Type B pancreatic cell (in vitro differentiated cells): ENCODE measurements around the gene REM2. TPM values are rescaled to one million over a fixed set of nuclear protein-coding genes. Genes with fewer than 3 reads are reported as not detected.

Experiments used
- DNase-seq: peaks from one replicate; pipeline ENCODE4 v3.0.0; 2021; ENCODE audit warnings: mixed read lengths; ENCODE audit not compliant: unreplicated experiment; ENCODE audit errors: extremely low spot score
- H3K27ac Mint-ChIP-seq: 2 replicates; pipeline ENCODE4 v1.8.0; 2021; ENCODE audit warnings: mild to moderate bottlenecking, mixed read lengths
- H3K27me3 Mint-ChIP-seq: 2 replicates; pipeline ENCODE4 v1.8.0; 2021; ENCODE audit warnings: mixed read lengths
- H3K36me3 Mint-ChIP-seq: 2 replicates; pipeline ENCODE4 v1.8.0; 2021; ENCODE audit warnings: mixed read lengths
- H3K4me1 Mint-ChIP-seq: one replicate; pipeline ENCODE4 v1.8.0; 2021; ENCODE audit warnings: mixed read lengths; ENCODE audit not compliant: unreplicated experiment
- H3K4me3 Mint-ChIP-seq: 2 replicates; pipeline ENCODE4 v1.8.0; 2021; ENCODE audit warnings: mild to moderate bottlenecking, mixed read lengths
- H3K9me3 Mint-ChIP-seq: 2 replicates; pipeline ENCODE4 v1.8.0; 2021; ENCODE audit warnings: mixed read lengths
- long read RNA-seq: library from polyadenylated mRNA; unstranded; transcript quantifications from one replicate; pipeline ENCODE4 v2.0.0, GENCODE V29; 2020
- total RNA-seq: library from RNA; stranded (reverse); gene quantifications from 2 replicates; pipeline ENCODE4 v1.2.1, GENCODE V29; 2021; ENCODE audit warnings: low replicate concordance
- TF ChIP-seq, protein P1 (sequence below): fragments of 200-600 bp; sonication (generic); conservative IDR thresholded peaks from 2 replicates; pipeline ENCODE4 v1.5.0; 2021; ENCODE audit warnings: antibody characterized with exemption, mild to moderate bottlenecking

REM2 gene, protein sequence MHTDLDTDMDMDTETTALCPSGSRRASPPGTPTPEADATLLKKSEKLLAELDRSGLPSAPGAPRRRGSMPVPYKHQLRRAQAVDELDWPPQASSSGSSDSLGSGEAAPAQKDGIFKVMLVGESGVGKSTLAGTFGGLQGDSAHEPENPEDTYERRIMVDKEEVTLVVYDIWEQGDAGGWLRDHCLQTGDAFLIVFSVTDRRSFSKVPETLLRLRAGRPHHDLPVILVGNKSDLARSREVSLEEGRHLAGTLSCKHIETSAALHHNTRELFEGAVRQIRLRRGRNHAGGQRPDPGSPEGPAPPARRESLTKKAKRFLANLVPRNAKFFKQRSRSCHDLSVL
- 1.4 and 2.0 TPM in 2 replicates for total RNA-seq
- long read RNA-seq, partial matches to known transcripts: 0 of 1 reads
- long read RNA-seq, other reads (novel, unspliced or antisense): 1 of 1 reads

DNA sequence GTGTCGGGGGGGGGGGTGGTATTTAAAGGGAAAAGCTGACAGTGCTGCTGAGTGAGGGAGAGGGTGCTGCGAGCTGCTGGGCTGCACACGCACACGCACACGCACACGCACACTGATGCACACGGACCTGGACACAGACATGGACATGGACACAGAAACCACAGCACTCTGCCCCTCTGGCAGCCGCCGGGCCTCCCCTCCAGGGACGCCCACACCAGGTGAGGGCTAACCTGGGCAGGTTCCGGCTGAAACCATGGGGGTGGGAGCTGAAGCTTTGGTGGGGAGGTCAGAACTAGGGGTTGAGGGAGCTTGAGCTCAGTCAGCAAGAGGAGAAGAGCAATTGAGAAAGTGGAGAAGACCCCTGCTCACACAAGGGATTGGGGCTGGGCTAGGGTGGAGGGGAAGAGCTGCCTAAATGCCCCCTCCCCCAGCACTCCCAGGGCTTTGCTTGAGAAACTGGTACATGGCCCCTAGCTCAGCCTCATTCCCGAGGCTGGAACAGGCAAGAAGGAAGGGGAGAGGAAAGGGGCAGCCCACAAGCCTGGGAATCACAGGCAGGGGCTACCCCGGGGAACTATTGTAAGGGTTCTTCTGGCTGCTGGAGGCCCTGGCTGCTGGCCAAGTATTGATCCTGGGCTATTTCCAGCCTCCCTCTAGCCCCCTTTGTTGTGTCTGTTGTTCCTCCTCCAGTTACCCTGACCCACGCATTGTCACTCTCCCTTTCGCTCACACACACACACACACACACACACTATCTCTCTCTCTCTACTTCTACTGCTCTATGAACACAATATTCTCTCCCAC is at the start of gene REM2:
Gene REM2, plus strand, starts transcription at position 50 of the 804 bp plus-strand sequence. Its CDS starts 66 bp downstream, at position 116.
- Mint-ChIP-seq H3K9me3 (no peaks in the 10 kb centered on the region), H3K36me3 (peaks cover 5% of the 10 kb centered on the region), H3K4me3 (peak within 1 kb of the TSS; percentile 74), H3K4me1 (peaks cover 44% of the 10 kb centered on the region), H3K27ac (peak within 1 kb of the TSS; percentile 82), H3K27me3 (no peaks in the 10 kb centered on the region)
- TF ChIP-seq, protein P1, sequence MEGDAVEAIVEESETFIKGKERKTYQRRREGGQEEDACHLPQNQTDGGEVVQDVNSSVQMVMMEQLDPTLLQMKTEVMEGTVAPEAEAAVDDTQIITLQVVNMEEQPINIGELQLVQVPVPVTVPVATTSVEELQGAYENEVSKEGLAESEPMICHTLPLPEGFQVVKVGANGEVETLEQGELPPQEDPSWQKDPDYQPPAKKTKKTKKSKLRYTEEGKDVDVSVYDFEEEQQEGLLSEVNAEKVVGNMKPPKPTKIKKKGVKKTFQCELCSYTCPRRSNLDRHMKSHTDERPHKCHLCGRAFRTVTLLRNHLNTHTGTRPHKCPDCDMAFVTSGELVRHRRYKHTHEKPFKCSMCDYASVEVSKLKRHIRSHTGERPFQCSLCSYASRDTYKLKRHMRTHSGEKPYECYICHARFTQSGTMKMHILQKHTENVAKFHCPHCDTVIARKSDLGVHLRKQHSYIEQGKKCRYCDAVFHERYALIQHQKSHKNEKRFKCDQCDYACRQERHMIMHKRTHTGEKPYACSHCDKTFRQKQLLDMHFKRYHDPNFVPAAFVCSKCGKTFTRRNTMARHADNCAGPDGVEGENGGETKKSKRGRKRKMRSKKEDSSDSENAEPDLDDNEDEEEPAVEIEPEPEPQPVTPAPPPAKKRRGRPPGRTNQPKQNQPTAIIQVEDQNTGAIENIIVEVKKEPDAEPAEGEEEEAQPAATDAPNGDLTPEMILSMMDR: no peak
- no peak for DNase-seq

DNA sequence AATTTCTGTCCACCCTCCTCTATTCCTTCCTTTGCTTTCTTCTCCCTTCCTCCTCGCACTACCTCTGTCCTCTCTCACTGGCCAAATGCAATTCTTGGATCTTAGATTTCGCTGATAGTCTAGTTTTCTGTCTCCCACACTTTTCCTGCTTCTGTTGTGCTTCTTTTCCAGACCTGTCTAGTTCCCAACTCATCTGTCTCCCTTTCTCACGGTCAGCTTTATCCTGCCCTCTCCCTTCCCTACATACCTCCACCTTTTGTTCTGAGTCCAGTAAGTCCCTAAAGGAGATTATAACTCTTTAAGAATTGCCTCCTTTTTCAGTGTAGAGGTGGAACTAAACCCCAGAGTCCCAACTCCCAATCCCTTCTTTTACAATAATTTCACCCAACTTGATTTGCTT is 47.5 kb upstream of the REM2 start:
- TF ChIP-seq, protein P1: no peak
- Mint-ChIP-seq H3K36me3 (peaks cover 3% of the 10 kb centered on the region), H3K4me3 (peak overlapping the region; percentile 100), H3K27ac (peak overlapping the region; percentile 97), H3K4me1 (peaks cover 22% of the 10 kb centered on the region), H3K27me3 (no peaks in the 10 kb centered on the region), H3K9me3 (no peaks in the 10 kb centered on the region)
- DNase-seq: no peak

DNA sequence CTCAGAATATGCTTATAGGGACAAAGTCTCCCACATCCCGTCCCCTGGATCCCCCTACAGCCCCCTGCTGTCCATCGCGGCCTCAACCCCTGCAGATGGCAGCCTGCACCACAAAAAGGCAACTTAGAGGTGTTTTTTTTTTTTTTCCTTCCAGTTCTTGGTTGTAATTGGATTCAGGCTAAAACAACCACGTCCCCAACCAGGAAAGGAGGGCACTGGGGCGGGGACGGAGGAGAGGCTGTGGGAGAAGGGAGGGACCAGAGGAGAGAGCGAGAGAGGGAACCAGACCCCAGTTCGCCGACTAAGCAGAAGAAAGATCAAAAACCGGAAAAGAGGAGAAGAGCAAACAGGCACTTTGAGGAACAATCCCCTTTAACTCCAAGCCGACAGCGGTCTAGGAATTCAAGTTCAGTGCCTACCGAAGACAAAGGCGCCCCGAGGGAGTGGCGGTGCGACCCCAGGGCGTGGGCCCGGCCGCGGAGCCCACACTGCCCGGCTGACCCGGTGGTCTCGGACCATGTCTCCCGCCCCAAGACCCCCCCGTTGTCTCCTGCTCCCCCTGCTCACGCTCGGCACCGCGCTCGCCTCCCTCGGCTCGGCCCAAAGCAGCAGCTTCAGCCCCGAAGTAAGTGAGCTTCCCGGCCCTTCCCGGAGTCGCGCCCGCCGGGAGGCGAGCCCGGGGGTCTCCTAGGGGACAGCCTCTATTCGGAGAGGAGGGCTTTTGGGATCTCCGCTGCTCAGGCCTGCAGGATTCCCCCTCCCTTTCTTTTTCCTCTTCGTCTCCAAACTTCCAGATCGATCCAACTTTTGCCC is 46.5 kb upstream of the REM2 start, which contains the start of gene MMP14:
Gene MMP14, plus strand, starts transcription at position 285 of the 813 bp plus-strand sequence. Its CDS starts 233 bp downstream, at position 518.
- no peak for DNase-seq
- H3K4me1 Mint-ChIP-seq: peaks cover 19% of the 10 kb centered on the region
- H3K27me3 Mint-ChIP-seq: no peaks in the 10 kb centered on the region
- peak within 1 kb of the TSS; percentile 97 for H3K27ac Mint-ChIP-seq
- TF ChIP-seq, protein P1: peak; percentile 60
- peaks cover 4% of the 10 kb centered on the region for H3K36me3 Mint-ChIP-seq
- H3K9me3 Mint-ChIP-seq: no peaks in the 10 kb centered on the region
- peak within 1 kb of the TSS; percentile 100 for H3K4me3 Mint-ChIP-seq

DNA sequence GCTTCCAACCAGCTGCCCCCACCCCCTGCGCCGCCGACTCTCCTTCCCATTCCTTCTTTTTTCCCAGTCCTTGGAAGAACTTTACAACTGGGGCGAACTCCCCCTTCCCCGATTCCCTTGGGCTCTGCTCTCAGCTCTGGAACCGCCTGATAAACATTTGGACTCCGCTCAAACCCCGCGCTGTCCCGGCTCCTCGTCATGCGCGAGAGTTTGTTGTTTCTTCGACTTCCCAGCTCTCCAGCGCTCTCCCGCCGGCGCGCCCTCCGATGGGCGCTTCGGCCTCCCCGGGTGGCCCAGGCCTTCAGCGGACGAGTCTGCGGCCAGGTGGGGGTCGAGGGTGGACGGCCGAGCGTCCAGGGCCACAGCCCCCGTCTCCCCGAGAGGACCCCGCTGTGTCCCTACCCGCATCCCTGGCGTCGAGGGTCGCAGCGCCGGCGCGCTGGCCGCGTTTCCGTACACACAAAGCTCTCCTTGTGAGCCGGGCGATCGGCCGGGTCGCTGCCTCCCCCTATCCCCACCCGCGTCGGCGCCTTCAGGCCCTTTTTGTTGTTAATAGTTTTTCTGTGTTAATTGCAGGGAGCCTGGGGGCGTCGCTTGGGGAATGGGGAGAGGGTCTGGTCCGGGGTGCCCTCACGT is 45.8 kb upstream of the REM2 start:
- TF ChIP-seq, protein P1: no peak
- H3K4me1 Mint-ChIP-seq: peaks cover 19% of the 10 kb centered on the region
- peak overlapping the region; percentile 100 for H3K4me3 Mint-ChIP-seq
- DNase-seq: no peak
- peaks cover 8% of the 10 kb centered on the region for H3K36me3 Mint-ChIP-seq
- no peaks in the 10 kb centered on the region for H3K9me3 Mint-ChIP-seq
- H3K27ac Mint-ChIP-seq: peak overlapping the region; percentile 97
- no peaks in the 10 kb centered on the region for H3K27me3 Mint-ChIP-seq
